Astrocyte of the spinal cord (primary cell): ENCODE data around the gene COX19.

ENCODE experiments used
- DNase-seq: peaks from one replicate; pipeline ENCODE4 v3.0.0; 2011; ENCODE audit warnings: low read depth, low spot score
- H3K4me3 ChIP-seq: 2 replicates; pipeline ENCODE4 v1.5.1; 2011; ENCODE audit warnings: low read depth, mild to moderate bottlenecking, low read length, moderate library complexity
- CTCF ChIP-seq: IDR thresholded peaks from 2 replicates; pipeline ENCODE4 v1.5.1; 2012; ENCODE audit warnings: low read depth, mild to moderate bottlenecking, low read length, inconsistent platforms
- in situ Hi-C: cut with HindIII; loops from 2 replicates; pipeline ENCODE4 v1.10.0; 2017; ENCODE audit warnings: low sequenced_read_pairs

The COX19 gene

DNA sequence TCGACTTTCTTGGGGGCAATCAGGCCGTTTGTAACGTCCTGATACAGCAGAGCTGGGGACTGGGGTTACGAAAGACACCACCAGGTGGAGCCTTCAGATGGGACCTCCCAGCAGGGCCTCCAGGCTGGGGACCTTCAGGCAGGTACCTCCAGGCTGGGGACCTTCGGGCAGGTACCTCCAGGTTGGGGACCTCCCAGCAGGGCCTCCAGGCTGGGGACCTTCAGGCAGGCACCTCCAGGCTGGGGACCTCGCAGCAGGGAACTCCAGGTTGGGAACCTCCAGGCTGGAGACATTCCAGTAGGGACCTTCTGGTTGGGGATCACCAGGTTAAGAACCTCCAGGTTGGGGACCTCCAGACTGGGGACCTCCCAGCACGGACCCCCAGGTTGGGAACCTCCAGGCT is 45.5 kb upstream of the COX19 start:
- no peak for TF ChIP-seq CTCF
- in situ Hi-C loops: no loop called here
- DNase-seq: no peak
- no peak overlapping the region for H3K4me3 ChIP-seq

GRCh38 chr7:1019789-1020610 is 44.7 kb upstream of the COX19 start:
- no peak for TF ChIP-seq CTCF
- DNase-seq: no peak
- H3K4me3 ChIP-seq: no peak overlapping the region
- in situ Hi-C loops: no loop called here

- no peak for TF ChIP-seq CTCF
- in situ Hi-C loops: no loop called here
- no peak for DNase-seq
- H3K4me3 ChIP-seq: no peak overlapping the region
Measured at GRCh38 chr7:1019255-1019785, 44.0 kb upstream of the COX19 start.

GRCh38 chr7:1018334-1018695 is 43.0 kb upstream of the COX19 start:
- no peak for TF ChIP-seq CTCF
- no peak overlapping the region for H3K4me3 ChIP-seq
- DNase-seq: no peak
- in situ Hi-C loops: no loop called here

DNA sequence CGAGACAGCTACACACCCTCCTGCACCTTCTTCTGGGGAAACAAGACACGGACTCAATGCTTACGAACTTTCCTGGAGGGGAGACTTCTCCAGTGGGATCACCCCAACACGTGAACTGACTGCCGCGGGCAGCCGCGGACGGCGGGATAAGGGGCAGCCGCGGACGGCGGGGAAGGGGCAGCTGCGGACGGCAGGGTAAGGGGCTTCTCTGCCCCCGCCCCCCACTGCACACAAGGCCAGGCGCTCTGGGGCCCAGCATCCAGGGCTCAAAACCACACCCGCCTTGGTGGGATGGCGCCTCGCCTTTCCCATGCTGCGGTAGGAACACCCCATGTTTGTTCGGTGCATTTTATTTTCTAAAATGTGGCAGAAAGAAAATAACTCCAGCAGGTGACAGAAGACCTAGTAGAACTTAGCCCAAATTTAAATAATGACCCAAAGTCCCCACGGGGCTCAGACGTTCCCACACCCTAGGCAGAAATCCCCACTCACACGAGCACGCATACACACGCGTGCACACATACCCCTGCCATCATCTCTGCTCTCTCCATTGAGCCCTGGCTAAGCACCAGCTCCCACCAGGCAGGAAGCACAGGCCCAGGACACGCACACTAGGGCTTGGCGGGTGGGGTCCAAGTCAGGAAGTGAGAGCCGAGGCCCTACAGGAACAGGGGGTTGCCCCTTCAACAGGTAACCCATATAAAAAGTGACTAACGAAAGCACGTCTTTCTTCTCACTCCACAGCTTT is 42.4 kb upstream of the COX19 start:
- in situ Hi-C loops: no loop called here
- no peak overlapping the region for H3K4me3 ChIP-seq
- DNase-seq: no peak
- TF ChIP-seq CTCF: no peak

DNA sequence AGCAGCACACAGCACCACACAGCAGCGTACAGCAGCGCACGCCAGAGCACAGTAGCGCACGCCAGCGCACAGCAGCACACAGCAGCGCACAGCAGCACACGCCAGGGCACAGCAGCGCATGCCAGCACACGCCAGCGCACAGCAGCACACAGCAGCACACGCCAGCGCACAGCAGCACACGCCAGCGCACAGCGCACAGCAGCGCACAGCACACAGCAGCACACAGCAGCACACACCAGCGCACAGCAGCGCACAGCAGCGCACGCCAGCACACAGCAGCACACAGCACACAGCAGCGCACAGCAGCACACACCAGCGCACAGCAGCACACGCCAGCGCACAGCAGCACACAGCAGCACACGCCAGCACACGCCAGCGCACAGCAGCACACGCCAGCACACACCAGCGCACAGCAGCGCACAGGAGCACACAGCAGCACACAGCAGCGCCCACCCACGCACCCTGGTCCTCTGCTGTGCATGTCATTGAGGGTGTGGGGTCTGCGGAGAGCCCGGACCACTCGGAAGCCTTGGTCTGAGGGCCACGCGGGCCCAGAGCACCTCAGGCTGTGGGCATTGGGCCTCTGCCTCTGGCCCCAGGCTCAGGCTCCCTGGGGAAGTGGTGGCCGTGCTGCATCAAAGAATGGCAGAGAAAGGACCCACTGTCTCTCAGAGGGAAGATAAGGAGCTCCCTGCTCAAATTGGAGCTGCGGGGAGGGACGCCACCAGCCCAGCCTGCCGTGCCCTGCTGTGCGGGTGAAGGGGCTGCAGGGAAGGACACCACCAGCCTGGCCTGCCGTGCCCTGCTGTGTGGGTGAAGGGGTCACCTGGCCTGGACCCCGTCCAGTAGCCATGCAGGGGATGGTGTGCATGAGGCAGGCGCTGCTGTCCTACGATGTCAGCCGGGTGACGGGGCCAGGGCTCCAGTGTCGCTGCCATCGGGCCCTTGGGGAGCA is 41.5 kb upstream of the COX19 start:
- no peak overlapping the region for H3K4me3 ChIP-seq
- TF ChIP-seq CTCF: no peak
- no peak for DNase-seq
- in situ Hi-C loops: no loop called here
